ENCODE results near the gene NTSR1. TPM values are rescaled to one million over a fixed set of nuclear protein-coding genes. Genes with fewer than 3 reads are reported as not detected.

NTSR1 gene
- total and polyA plus RNA-seq, 8 donors = 0.06 to 15.9 (median 0.28) TPM; not detected in 5

- TF ChIP-seq EP300 (IDR thresholded peaks at IDR 0.05) (no peak), CTCF (IDR thresholded peaks at IDR 0.05) (no peak), POLR2AphosphoS5 (IDR thresholded peaks at IDR 0.05) (no peak), POLR2A (IDR thresholded peaks at IDR 0.05) (no peak)
- intact Hi-C loops (cut with DNase I; ENCODE audit: low total_unique reads) = no loop called here
- Histone ChIP-seq H3K4me1 (peaks cover 7 to 21% (median 12%) of the 10 kb centered on the region in 4 donors), H3K4me3 (no peak overlapping the region), H3K36me3 (no peaks in the 10 kb centered on the region), H3K27me3 (peaks cover 0 to 31% (median 5%) of the 10 kb centered on the region in 3 donors), H3K27ac (no peak overlapping the region), H3K9me3 (no peaks in the 10 kb centered on the region)
- DNase-seq = no peak
- WGBS, 5 donors = 72 to 79% (median 76%) methylated on average over 15 to 24 of the region's 24 CpGs
Measured at GRCh38 chr20:62701161-62702012, 7.2 kb upstream of the NTSR1 start.

GRCh38 chr20:62702013-62702300 lies 6.7 kb upstream of the NTSR1 start:
- Histone ChIP-seq H3K4me3 (no peak overlapping the region), H3K27ac (no peak overlapping the region), H3K27me3 (peaks cover 0 to 37% (median 5%) of the 10 kb centered on the region in 3 donors), H3K4me1 (peaks cover 7 to 21% (median 12%) of the 10 kb centered on the region in 4 donors), H3K9me3 (no peaks in the 10 kb centered on the region), H3K36me3 (no peaks in the 10 kb centered on the region)
- 67 to 79% (median 75%) methylated on average over 7 to 11 of the region's 11 CpGs for WGBS, 5 donors
- TF ChIP-seq POLR2A (IDR thresholded peaks at IDR 0.05) (no peak), CTCF (IDR thresholded peaks at IDR 0.05) (no peak), EP300 (IDR thresholded peaks at IDR 0.05) (no peak), POLR2AphosphoS5 (IDR thresholded peaks at IDR 0.05) (no peak)
- DNase-seq = no peak
- intact Hi-C loops (cut with DNase I; ENCODE audit: low total_unique reads) = no loop called here

- intact Hi-C loops (cut with DNase I; ENCODE audit: low total_unique reads) = no loop called here
- TF ChIP-seq POLR2A (IDR thresholded peaks at IDR 0.05) (no peak), CTCF (IDR thresholded peaks at IDR 0.05) (peak in 1 of 7 experiments; percentile 3)
- Histone ChIP-seq H3K4me1 (peaks cover 8 to 23% (median 13%) of the 10 kb centered on the region in 4 donors), H3K4me3 (no peak overlapping the region), H3K27ac (peak overlapping the region in 1 of 5 donors; percentile 51), H3K9me3 (no peaks in the 10 kb centered on the region), H3K36me3 (no peaks in the 10 kb centered on the region), H3K27me3 (peaks cover 7 to 41% (median 17%) of the 10 kb centered on the region in 3 donors)
- 72 to 85% (median 78%) methylated on average over 18 to 25 of the region's 25 CpGs for WGBS, 5 donors
- peak in 1 of 2 donors; percentile 33 for DNase-seq
Measured at GRCh38 chr20:62702895-62703852, 5.5 kb upstream of the NTSR1 start.

- peaks cover 14 to 48% (median 24%) of the 10 kb centered on the region in 3 donors for H3K27me3 ChIP-seq
- H3K4me3 ChIP-seq = no peak overlapping the region
- DNase-seq = no peak
- H3K4me1 ChIP-seq = peaks cover 14 to 30% (median 18%) of the 10 kb centered on the region in 4 donors
- H3K27ac ChIP-seq = peak overlapping the region in 1 of 5 donors; percentile 51
- no peak for TF ChIP-seq POLR2AphosphoS5 (IDR thresholded peaks at IDR 0.05)
- TF ChIP-seq CTCF (IDR thresholded peaks at IDR 0.05) = no peak
- TF ChIP-seq EP300 (IDR thresholded peaks at IDR 0.05) = no peak
- no peak for TF ChIP-seq POLR2A (IDR thresholded peaks at IDR 0.05)
- intact Hi-C loops (cut with DNase I; ENCODE audit: low total_unique reads) = no loop called here
- WGBS, 5 donors = 85 to 89% (median 87%) methylated on average over 4 to 5 of the region's 5 CpGs
- no peaks in the 10 kb centered on the region for H3K36me3 ChIP-seq
- no peaks in the 10 kb centered on the region for H3K9me3 ChIP-seq
Measured at GRCh38 chr20:62703853-62704228, 4.8 kb upstream of the NTSR1 start.
